Heart right ventricle (tissue), 16 donors: ENCODE measurements around the gene RELL2. TPM values are rescaled to one million over a fixed set of nuclear protein-coding genes. Genes with fewer than 3 reads are reported as not detected.

Experiments used
- ATAC-seq, 8 donors: fragments of 200-7000 bp; cut with Tn5 transposase; one replicate each; pipeline ENCODE4 v1.9.1; 2020; ENCODE audit warnings: mild to moderate bottlenecking in 8 of 8, moderate library complexity in 8 of 8, moderate number of reproducible peaks in 1 of 8
- DNase-seq, 2 donors: peaks; one replicate each; pipeline ENCODE4 v3.0.0-alpha.2; 2020
- H3K27ac ChIP-seq, 10 donors: fragments of 200-600 bp; sonication (generic) in 2 of 10; one replicate each; pipeline versions ENCODE4 v1.5.0 to v1.8.0; 2020 to 2022; ENCODE audit warnings: mild to moderate bottlenecking in 3 of 10
- H3K27me3 ChIP-seq, 7 donors: fragments of 200-600 bp; one replicate each; pipeline ENCODE4 v1.8.0; 2021 to 2022; ENCODE audit warnings: mild to moderate bottlenecking in 2 of 7
- H3K36me3 ChIP-seq, 9 donors: fragments of 200-600 bp; sonication (generic) in 1 of 9; one replicate each; pipeline versions ENCODE4 v1.5.0 to v1.8.0; 2020 to 2022; ENCODE audit warnings: mild to moderate bottlenecking in 2 of 9
- H3K4me1 ChIP-seq, 9 donors: fragments of 200-600 bp; sonication (generic) in 1 of 9; one replicate each; pipeline versions ENCODE4 v1.5.0 to v1.8.0; 2020 to 2022; ENCODE audit warnings: mild to moderate bottlenecking in 4 of 9
- H3K4me3 ChIP-seq, 10 donors: fragments of 200-600 bp; sonication (generic) in 2 of 10; one replicate each; pipeline versions ENCODE4 v1.5.0 to v1.8.0; 2020 to 2022; ENCODE audit warnings: mild to moderate bottlenecking in 7 of 10, moderate library complexity in 2 of 10
- H3K9me3 ChIP-seq, 11 donors: fragments of 200-600 bp in 10 of 11; sonication (generic) in 2 of 11; one replicate each; pipeline versions ENCODE4 v1.5.0 to v1.8.0; 2013 to 2022; ENCODE audit warnings: mild to moderate bottlenecking in 2 of 11, control low read depth in 1 of 11, moderate library complexity in 1 of 11
- WGBS, 2 donors: extraction: QIAGEN DNeasy Blood & Tissue Kit; methylation state at CpG; one replicate each; pipeline ENCODE4 v1.1.7; 2013; ENCODE audit warnings: inconsistent platforms in 1 of 2; 5-methylcytosine and 5-hydroxymethylcytosine counted together
- intact Hi-C, 10 donors: fragments of 100-400 bp; cut with DNase I; formaldehyde crosslinking; loops; one replicate each; pipeline versions ENCODE4 v1.11.1 to v1.14.2; 2022
- polyA plus RNA-seq, 2 donors: library from polyadenylated mRNA; stranded (reverse); fragments of 200-250 nt; gene quantifications; one replicate each; pipeline ENCODE4 v1.2.3, GENCODE V29; 2013
- total RNA-seq, 10 donors: library from RNA; stranded (reverse); fragmentation: NEBNext Ultra II Directional in 3 of 10; extraction: Animal tissue kit (Norgen Biotek cat#: 25700) in 3 of 10; gene quantifications; one replicate each; pipeline versions ENCODE4 v1.2.1 to v1.2.4, GENCODE V29; 2021 to 2023
- TF ChIP-seq, protein P1 (sequence below), 9 donors: fragments of 200-600 bp; sonication (generic) in 2 of 9; IDR thresholded peaks; one replicate each; pipeline versions ENCODE4 v1.5.0 to v1.8.0; 2021 to 2022; ENCODE audit warnings: antibody characterized with exemption in 9 of 9, mild to moderate bottlenecking in 5 of 9, moderate library complexity in 1 of 9
- donor health status: Arrhythmogenic right ventricular cardiomyopathy.
- donor health status: ischemic (EF 13 %, LVEDD 7.1; RV severe dilation, severe dysfunction).
- donor health status: healthy with polysubstance abuse.
- donor health status: DM: no; HTN: yes; CAD: no.
- donor health status: DM: no; HTN: no; CAD: no.
- donor health status: ischemic (EF 25% LVEDD 6.9; RV normal size, moderate dysfunction).
- donor health status: ischemic (EF 25% LVEDD 5.7; RV mildly dilated, moderate dysfunction).
- donor health status: healthy.
- donor health status: DM: yes; HTN: yes; CAD: no.
- donor health status: Ischemic cardiomyopathy.
- donor health status: ischemic (EF 35%, LVEDD 5.7; RV mildly dilated, moderate dysfunction).
- donor health status: nonischemic (EF 11% LVEDD 7.7; RV severe dilation, severe dysfunction).
- donor health status: DM: yes; HTN: yes; CAD: no.
- donor health status: PGD.
- donor health status: ischemic (EF 29% LVEDD 5.4; RV normal size, mild dysfunction).
- donor health status: nonischemic (EF 23%, LVEDD 6.1; RV moderate dilation, normal function).

Gene RELL2
- total and polyA plus RNA-seq, 12 donors = 0.33 to 3.2 (median 0.64) TPM

DNA sequence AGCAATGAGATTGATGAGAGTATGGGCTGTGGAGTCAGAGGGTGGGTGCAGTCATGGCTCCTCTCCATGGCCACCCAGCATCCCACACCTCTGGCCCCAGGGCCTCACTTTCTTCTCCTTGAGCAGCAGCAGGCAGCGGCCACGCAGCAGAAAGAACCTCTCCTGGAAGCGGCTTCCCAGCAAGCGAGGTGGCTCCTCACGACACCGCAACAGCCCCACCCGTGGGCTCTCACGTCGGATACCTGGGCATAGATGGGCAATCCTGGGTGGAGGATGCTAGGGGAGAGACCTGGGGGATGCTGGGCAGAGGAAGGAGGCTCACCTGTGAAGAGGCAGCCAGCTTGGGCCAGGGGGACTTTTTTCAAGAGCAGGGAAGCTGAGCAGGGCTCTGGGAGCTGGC, 19.6 kb downstream of the RELL2 start:
- Histone ChIP-seq H3K4me1 (peaks cover 0 to 7% (median 3%) of the 10 kb centered on the region in 9 donors), H3K4me3 (no peak overlapping the region), H3K9me3 (no peaks in the 10 kb centered on the region), H3K27ac (no peak overlapping the region), H3K36me3 (peaks cover 0 to 80% (median 7%) of the 10 kb centered on the region in 9 donors), H3K27me3 (no peaks in the 10 kb centered on the region)
- intact Hi-C loops = no loop called here
- TF ChIP-seq, protein P1, sequence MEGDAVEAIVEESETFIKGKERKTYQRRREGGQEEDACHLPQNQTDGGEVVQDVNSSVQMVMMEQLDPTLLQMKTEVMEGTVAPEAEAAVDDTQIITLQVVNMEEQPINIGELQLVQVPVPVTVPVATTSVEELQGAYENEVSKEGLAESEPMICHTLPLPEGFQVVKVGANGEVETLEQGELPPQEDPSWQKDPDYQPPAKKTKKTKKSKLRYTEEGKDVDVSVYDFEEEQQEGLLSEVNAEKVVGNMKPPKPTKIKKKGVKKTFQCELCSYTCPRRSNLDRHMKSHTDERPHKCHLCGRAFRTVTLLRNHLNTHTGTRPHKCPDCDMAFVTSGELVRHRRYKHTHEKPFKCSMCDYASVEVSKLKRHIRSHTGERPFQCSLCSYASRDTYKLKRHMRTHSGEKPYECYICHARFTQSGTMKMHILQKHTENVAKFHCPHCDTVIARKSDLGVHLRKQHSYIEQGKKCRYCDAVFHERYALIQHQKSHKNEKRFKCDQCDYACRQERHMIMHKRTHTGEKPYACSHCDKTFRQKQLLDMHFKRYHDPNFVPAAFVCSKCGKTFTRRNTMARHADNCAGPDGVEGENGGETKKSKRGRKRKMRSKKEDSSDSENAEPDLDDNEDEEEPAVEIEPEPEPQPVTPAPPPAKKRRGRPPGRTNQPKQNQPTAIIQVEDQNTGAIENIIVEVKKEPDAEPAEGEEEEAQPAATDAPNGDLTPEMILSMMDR (IDR thresholded peaks at IDR 0.05) = no peak
- 91 to 96% methylated on average over 9 of the region's 9 CpGs for WGBS, 2 donors
- DNase-seq (no peak), ATAC-seq (no peak)

GRCh38 chr5:141657404-141657803, 20.6 kb downstream of the RELL2 start:
- Histone ChIP-seq H3K36me3 (peaks cover 0 to 90% (median 7%) of the 10 kb centered on the region in 9 donors), H3K27ac (no peak overlapping the region), H3K4me3 (no peak overlapping the region), H3K4me1 (no peaks in the 10 kb centered on the region), H3K27me3 (no peaks in the 10 kb centered on the region), H3K9me3 (no peaks in the 10 kb centered on the region)
- ATAC-seq (no peak), DNase-seq (no peak)
- TF ChIP-seq, protein P1 (IDR thresholded peaks at IDR 0.05) = no peak
- 92 to 95% methylated on average over 1 of the region's 1 CpG for WGBS, 2 donors
- intact Hi-C loops = no loop called here

DNA sequence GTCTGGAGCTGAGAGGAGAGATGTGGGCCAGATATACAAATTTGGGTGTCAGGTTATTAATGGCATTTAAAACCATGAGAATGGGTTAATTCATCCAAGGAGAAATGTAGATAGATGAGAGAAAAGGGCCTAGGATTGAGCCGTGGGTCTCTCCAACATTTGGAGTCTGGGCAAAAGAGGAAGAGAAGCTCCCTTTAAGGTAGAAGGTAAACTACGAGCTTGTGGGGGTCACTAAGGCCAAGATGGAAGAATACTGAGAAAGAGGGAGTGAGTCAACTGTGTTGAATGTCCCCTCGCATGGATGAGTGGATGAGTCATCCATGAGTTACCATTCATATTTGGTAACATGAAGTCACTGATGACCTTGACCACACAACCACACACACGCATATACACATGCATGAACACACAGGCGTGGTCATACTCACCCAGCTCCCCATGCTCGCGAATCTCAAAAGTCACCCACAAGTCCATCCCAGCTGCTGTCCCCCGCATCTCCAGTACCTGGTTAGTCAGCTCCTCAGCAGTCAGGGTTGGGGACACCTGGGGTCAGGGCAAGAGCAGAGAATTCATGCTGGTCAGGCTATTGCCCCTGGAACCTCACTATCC, 21.2 kb downstream of the RELL2 start:
- peaks cover 0 to 95% (median 7%) of the 10 kb centered on the region in 9 donors for H3K36me3 ChIP-seq
- H3K27ac ChIP-seq = no peak overlapping the region
- 79 to 87% methylated on average over 8 of the region's 8 CpGs for WGBS, 2 donors
- no peaks in the 10 kb centered on the region for H3K4me1 ChIP-seq
- intact Hi-C loops = no loop called here
- TF ChIP-seq, protein P1 (IDR thresholded peaks at IDR 0.05) = no peak
- no peak for ATAC-seq
- no peaks in the 10 kb centered on the region for H3K9me3 ChIP-seq
- DNase-seq = no peak
- no peak overlapping the region for H3K4me3 ChIP-seq
- no peaks in the 10 kb centered on the region for H3K27me3 ChIP-seq

- 84 to 89% methylated on average over 17 of the region's 17 CpGs for WGBS, 2 donors
- H3K4me1 ChIP-seq = peaks cover 0 to 10% (median 4%) of the 10 kb centered on the region in 9 donors
- intact Hi-C loops = loop anchor here in 1 of 10 donors (10.0 kb wide), 1 partner anchor 1233 kb away; no protein-coding TSS in a partner anchor
- H3K27ac ChIP-seq = no peak overlapping the region
- H3K4me3 ChIP-seq = no peak overlapping the region
- ATAC-seq (no peak), DNase-seq (no peak)
- H3K27me3 ChIP-seq = no peaks in the 10 kb centered on the region
- TF ChIP-seq, protein P1 (IDR thresholded peaks at IDR 0.05) = no peak
- peaks cover 0 to 89% (median 10%) of the 10 kb centered on the region in 9 donors for H3K36me3 ChIP-seq
- no peaks in the 10 kb centered on the region for H3K9me3 ChIP-seq
Measured at GRCh38 chr5:141662028-141662427, 25.2 kb downstream of the RELL2 start.
